Sigmoid colon (tissue), 4 donors: ENCODE measurements around the gene EMC9.

Experiments used
- EP300 ChIP-seq, 4 donors: sonication (generic); formaldehyde crosslinking; IDR thresholded peaks; one replicate each; pipeline ENCODE4 v1.6.1; 2017; ENCODE audit warnings: antibody characterized with exemption in 4 of 4
- TF ChIP-seq, protein P1 (sequence below), 4 experiments: fragments of 450-650 bp in 3 of 4; fragments of 200-600 bp in 1 of 4; IDR thresholded peaks; one replicate each; pipeline ENCODE4 v1.5.1; 2016 to 2019; ENCODE audit warnings: antibody characterized with exemption in 4 of 4, mild to moderate bottlenecking in 3 of 4, moderate library complexity in 2 of 4

DNA sequence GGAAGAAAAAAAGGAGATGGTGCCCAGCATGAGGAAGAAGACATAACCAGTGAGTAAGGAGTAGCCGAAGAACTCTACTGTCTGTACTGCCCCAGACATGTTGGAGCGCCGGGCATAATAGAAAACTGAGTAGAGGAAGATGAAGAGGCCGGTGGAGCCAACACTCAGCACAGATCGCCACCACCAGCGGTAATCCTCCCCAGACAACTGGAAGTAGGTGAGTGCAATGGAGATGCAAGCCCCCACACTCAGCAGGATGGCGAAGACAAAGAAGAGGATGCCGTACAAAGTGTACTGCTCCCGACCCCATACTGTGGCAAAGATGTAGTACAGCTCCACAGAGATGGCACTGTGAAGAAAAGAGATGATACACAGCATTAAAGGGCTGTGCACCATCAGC is 48.1 kb upstream of the EMC9 start:
- TF ChIP-seq, protein P1, sequence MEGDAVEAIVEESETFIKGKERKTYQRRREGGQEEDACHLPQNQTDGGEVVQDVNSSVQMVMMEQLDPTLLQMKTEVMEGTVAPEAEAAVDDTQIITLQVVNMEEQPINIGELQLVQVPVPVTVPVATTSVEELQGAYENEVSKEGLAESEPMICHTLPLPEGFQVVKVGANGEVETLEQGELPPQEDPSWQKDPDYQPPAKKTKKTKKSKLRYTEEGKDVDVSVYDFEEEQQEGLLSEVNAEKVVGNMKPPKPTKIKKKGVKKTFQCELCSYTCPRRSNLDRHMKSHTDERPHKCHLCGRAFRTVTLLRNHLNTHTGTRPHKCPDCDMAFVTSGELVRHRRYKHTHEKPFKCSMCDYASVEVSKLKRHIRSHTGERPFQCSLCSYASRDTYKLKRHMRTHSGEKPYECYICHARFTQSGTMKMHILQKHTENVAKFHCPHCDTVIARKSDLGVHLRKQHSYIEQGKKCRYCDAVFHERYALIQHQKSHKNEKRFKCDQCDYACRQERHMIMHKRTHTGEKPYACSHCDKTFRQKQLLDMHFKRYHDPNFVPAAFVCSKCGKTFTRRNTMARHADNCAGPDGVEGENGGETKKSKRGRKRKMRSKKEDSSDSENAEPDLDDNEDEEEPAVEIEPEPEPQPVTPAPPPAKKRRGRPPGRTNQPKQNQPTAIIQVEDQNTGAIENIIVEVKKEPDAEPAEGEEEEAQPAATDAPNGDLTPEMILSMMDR (IDR thresholded peaks at IDR 0.05): no peak
- no peak for TF ChIP-seq EP300 (IDR thresholded peaks at IDR 0.05)
